Measurements from ENCODE around the gene NUP93.
A peak's percentile ranks its signal among the peaks of the same experiment; 100 is the strongest.
"Not testable (repeated sequence)": the region's sequence is repeated elsewhere in the genome, so short reads cannot be mapped to it uniquely, and the experiment has no call there.

The NUP93 gene

DNA sequence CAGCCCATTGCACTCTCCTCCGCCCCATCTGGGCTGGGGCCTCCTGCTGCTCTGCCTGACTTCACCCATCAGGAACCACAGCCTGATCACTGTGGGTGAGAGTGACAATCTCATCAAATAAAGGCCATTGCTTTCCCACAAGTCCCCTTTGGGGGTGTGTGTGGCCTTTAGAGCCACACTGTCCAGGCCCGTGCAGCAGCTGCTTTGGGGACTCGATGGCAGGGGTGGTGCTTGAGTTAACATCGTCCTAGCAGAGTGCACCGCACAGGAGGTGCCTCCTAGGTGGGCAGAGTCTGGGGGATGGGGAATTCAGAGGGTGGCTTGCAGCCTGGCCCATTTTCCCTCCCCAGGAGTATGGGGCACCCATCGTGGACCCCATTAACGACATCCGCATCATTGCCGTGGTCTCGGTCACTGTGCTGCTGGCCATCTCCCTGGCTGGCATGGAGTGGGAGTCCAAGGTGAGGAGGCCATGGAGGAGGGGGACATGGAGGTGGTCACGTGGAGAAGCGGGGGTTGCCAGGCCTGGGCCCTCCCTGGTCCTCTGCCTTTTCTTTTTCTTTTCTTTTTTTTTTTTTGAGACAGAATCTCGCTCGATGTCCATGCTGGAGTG lies 140.5 kb downstream of the NUP93 start:
- no peak for DNase-seq (ENCODE audit: low read depth)

GRCh38 chr16:56871172-56871593 lies 141.3 kb downstream of the NUP93 start:
- peak; percentile 79 for DNase-seq (ENCODE audit: low read depth)

GRCh38 chr16:56872863-56873391 lies 143.0 kb downstream of the NUP93 start:
- peak; percentile 60 for DNase-seq (ENCODE audit: low read depth)

- DNase-seq (ENCODE audit: low read depth), result peak; percentile 65
These were observed 144.9 kb downstream of the NUP93 start for GRCh38 chr16:56874800-56875199.

- DNase-seq (ENCODE audit: low read depth), result no peak
These were observed 146.1 kb downstream of the NUP93 start for GRCh38 chr16:56876048-56876447.

- no peak for DNase-seq (ENCODE audit: low read depth)
These were observed 147.7 kb downstream of the NUP93 start for GRCh38 chr16:56877486-56878182.

DNA sequence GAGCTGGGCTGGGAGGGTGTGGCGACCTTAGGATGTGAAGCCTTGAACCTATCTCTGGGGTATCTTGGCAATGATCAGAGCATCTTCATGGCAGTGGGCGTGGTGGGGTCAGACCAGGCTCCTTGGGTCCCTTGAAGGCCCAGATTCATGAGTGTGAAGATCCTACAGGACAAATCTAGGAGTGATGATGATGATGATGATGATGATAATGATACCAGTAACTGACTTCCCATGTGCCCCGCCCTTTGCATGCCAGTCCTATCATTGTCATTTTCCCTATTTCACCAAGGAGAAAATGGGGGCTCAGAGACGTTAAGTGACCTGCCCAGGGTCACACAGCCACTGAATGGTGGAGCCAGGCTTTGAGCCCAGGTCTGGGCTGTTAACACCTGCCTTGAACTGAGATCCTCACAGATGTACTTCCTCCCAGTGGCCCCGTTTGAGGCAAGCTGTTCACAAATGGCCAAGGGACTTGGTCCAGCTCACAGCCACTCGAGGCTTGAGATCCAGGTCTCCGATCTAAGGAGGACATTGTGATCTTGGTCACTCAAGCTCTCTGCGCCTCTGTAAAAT lies 148.4 kb downstream of the NUP93 start:
- no peak for DNase-seq (ENCODE audit: low read depth)

DNA sequence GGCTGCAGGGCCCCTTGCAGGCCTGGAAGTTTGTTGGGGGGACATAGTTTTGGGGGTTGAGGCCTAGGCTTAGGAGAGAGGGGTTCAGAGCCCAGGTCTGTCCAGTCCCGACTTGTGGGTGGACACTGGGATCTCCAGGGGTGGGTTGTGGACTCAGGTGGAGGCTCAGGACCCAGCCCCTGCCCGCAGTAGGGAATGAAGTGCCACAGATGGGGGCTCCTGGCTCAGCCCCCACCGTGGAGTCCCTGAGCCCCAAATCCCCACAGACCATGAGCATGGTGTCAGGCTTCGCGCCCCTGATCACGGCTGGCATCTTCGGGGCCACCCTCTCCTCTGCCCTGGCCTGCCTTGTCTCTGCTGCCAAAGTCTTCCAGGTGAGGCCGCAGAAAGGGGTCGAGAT lies 149.3 kb downstream of the NUP93 start:
- DNase-seq (ENCODE audit: low read depth), result no peak

- no peak for DNase-seq (ENCODE audit: low read depth)
These were observed 150.2 kb downstream of the NUP93 start for GRCh38 chr16:56880176-56880575.

- DNase-seq (ENCODE audit: low read depth), result no peak
These were observed 150.8 kb downstream of the NUP93 start for GRCh38 chr16:56880685-56881084.

DNA sequence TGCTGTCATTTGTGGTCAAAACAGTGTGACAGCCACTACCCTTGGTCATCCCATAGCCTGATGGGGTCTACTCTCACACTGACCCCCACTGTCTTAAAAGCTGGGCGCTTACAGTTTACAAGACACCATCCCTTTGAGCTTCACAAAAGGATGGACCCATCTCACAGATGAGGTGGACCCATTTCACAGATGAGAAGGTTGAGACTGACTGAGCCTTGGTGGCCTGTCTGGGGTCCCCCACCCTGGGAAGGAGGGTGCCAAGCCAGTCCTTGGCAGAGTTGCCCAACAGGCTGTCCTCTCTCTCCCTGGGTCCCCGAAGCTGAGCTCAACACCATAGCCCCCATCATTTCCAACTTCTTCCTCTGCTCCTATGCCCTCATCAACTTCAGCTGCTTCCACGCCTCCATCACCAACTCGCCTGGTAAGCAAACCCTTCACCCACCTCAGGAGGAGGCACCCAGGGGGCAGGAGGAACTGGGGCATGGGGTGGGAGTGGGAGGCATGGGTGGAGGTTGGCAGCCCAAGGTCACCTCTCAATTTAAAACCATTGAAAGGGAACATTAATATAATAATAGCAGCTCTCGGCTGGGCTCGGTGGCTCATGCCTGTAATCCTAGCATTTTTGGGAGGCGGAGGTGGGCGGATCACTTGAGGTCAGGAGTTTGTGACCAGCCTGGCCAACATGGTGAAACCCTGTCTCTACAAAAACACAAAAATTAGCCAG lies 152.3 kb downstream of the NUP93 start:
- no peak for DNase-seq (ENCODE audit: low read depth)

DNA sequence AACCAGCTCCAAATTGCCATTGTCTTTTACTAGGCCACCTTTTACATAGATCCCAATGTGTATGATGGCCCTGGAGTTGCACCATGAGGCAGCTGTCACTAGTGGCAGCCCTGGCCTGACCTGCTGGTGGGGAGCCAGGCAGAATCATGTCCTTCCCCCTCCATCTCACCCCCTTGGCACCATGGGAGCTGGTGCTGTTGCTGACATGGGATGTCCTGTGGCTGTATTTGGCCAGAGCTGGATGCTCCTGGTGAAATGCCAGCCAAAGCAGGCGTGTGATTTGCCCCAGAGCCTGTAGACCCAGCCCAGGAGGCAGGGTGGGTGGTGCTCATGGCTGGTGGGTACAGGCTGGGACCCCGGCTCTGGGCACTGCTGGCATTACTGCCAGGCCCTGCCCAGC lies 153.7 kb downstream of the NUP93 start:
- DNase-seq (ENCODE audit: low read depth), result no peak

GRCh38 chr16:56884026-56884582 lies 154.2 kb downstream of the NUP93 start:
- DNase-seq (ENCODE audit: low read depth), result no peak

- DNase-seq (ENCODE audit: low read depth), result not testable (repeated sequence)
These were observed 155.0 kb downstream of the NUP93 start for GRCh38 chr16:56884929-56885328.

GRCh38 chr16:56885446-56886162 lies 155.7 kb downstream of the NUP93 start:
- DNase-seq (ENCODE audit: low read depth), result no peak

DNA sequence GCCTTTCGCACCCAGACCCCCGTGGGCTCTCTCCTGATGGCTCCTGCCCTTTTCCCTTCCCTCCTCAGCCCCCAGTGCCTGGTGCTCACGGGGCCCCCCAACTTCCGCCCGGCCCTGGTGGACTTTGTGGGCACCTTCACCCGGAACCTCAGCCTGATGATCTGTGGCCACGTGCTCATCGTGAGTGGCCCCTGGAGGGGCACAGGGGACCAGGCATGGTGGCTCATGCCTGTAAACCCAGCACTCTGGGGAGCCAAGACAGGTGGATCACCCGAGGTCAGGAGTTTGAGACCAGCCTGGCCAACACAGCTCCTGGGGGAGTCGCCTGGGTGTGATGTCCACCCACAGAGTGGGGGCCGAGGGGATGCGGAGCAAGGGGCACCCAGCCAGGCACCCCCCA lies 156.4 kb downstream of the NUP93 start:
- no peak for DNase-seq (ENCODE audit: low read depth)

DNA sequence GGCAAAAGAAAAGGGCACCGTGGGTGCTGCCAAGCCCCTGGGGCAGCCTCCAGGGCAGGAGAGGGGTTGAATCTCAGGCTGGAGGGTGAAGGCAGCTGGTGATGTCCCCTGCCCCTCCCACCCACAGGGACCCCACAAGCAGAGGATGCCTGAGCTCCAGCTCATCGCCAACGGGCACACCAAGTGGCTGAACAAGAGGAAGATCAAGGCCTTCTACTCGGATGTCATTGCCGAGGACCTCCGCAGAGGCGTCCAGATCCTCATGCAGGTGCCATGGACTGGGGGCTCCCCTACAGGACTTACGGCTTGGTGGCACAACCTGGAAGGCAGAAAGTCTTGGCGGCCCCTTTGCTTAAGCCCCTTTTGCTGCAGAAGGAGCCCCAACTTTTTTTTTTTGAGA lies 156.9 kb downstream of the NUP93 start:
- no peak for DNase-seq (ENCODE audit: low read depth)

DNA sequence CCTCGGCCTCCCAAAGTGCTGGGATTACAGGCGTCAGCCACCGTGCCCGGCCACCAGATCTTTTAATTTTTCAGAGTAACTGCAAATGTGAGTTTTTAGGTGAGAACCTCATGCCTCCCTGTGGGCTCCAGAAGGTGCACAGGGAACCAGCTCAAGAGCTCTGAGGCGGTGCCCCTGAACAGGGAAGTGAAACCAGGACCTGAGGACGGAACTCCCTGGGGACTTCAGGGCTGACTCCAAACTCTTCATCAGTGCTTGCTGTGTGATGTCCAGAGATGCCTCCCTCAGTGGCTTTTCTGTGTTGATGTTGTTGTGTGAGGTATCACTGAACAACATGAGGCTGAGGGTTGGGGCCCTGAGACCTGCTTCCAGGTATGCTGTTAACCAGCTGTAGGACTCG lies 158.9 kb downstream of the NUP93 start:
- DNase-seq (ENCODE audit: low read depth), result no peak

GRCh38 chr16:56889206-56889605 lies 159.3 kb downstream of the NUP93 start:
- DNase-seq (ENCODE audit: low read depth), result no peak

- DNase-seq (ENCODE audit: low read depth), result no peak
These were observed 161.8 kb downstream of the NUP93 start for GRCh38 chr16:56891685-56892084.

DNA sequence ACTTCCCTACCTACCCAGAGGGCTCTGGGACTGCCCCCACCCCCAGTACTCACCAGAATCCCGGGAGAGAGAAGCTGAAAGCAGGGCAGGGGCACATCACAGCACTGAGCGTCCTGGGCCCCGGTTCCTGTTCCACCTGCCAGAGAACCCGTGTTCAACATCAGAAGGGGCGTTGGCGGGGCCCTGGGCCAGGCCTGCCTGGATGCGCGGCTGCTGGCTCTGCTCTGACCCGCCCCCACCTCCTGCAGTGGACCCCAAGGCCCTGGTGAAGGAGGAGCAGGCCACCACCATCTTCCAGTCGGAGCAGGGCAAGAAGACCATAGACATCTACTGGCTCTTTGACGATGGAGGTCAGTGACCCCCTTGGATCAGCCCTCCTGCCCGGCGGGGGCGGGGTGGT lies 162.8 kb downstream of the NUP93 start:
- DNase-seq (ENCODE audit: low read depth), result no peak
